SK-N-SH treated with all-trans-retinoic acid at 6 μM for 48 hours (cell line): ENCODE measurements around the gene TMEM11.

Experiments used
- ATAC-seq: fragments of 200-7000 bp; cut with Tn5 transposase; 3 replicates; pipeline ENCODE4 v1.9.1; 2020; ENCODE audit warnings: mild to moderate bottlenecking, moderate library complexity
- CSRNP3 ChIP-seq: fragments of 250-450 bp; sonication (Bioruptor Pico); IDR thresholded peaks from 2 replicates; pipeline ENCODE4 v1.5.1; 2021; ENCODE audit warnings: mild to moderate bottlenecking, moderate library complexity
- ESRRG ChIP-seq: fragments of 250-450 bp; sonication (Bioruptor Pico); IDR thresholded peaks from 2 replicates; pipeline ENCODE4 v1.6.1; 2021; ENCODE audit warnings: mild to moderate bottlenecking
- GLIS3 ChIP-seq: fragments of 250-450 bp; sonication (Bioruptor Pico); IDR thresholded peaks from 2 replicates; pipeline ENCODE4 v1.5.0; 2020; ENCODE audit warnings: mild to moderate bottlenecking, moderate library complexity
- ISL1 ChIP-seq: fragments of 250-450 bp; sonication (Bioruptor Pico); IDR thresholded peaks from 2 replicates; pipeline ENCODE4 v2.1.2; 2022; ENCODE audit warnings: mild to moderate bottlenecking, moderate library complexity
- RARB ChIP-seq: fragments of 250-450 bp; sonication (Bioruptor Pico); IDR thresholded peaks from 2 replicates; pipeline ENCODE4 v1.8.0; 2021; ENCODE audit warnings: mild to moderate bottlenecking, moderate library complexity
- SNAI2 ChIP-seq: fragments of 250-450 bp; sonication (Bioruptor Pico); IDR thresholded peaks from 2 replicates; pipeline ENCODE4 v1.5.0; 2020; ENCODE audit warnings: mild to moderate bottlenecking, moderate library complexity
- TCF4 ChIP-seq: fragments of 250-450 bp; sonication (Bioruptor Pico); IDR thresholded peaks from 2 replicates; pipeline ENCODE4 v1.8.0; 2021; ENCODE audit warnings: mild to moderate bottlenecking, moderate library complexity, borderline replicate concordance
- TOX ChIP-seq: fragments of 250-450 bp; sonication (Bioruptor Pico); IDR thresholded peaks from 2 replicates; pipeline ENCODE4 v1.8.0; 2021; ENCODE audit warnings: mild to moderate bottlenecking, moderate library complexity, borderline replicate concordance
- TSHZ2 ChIP-seq: fragments of 250-450 bp; sonication (Bioruptor Pico); IDR thresholded peaks from 2 replicates; pipeline ENCODE4 v1.5.0; 2020; ENCODE audit warnings: mild to moderate bottlenecking, moderate library complexity
- ZFP3 ChIP-seq: fragments of 250-450 bp; sonication (Bioruptor Pico); IDR thresholded peaks from 2 replicates; pipeline ENCODE4 v1.5.0; 2020; ENCODE audit warnings: mild to moderate bottlenecking, moderate library complexity
- ZFP30 ChIP-seq: fragments of 450-650 bp; formaldehyde crosslinking; IDR thresholded peaks from 2 replicates; pipeline ENCODE4 v1.5.0; 2022; ENCODE audit warnings: mild to moderate bottlenecking, moderate library complexity
- ZNF70 ChIP-seq: fragments of 450-650 bp; formaldehyde crosslinking; IDR thresholded peaks from 2 replicates; pipeline ENCODE4 v1.5.0; 2020; ENCODE audit warnings: mild to moderate bottlenecking, moderate library complexity
- ZNF8 ChIP-seq: fragments of 450-650 bp; formaldehyde crosslinking; IDR thresholded peaks from 2 replicates; pipeline ENCODE4 v1.5.0; 2020; ENCODE audit warnings: mild to moderate bottlenecking, moderate library complexity

The TMEM11 gene

GRCh38 chr17:21152731-21153130 lies 61.2 kb downstream of the TMEM11 start:
- no peak for TF ChIP-seq ISL1 (CRISPR knock-in tag)
- no peak for TF ChIP-seq TSHZ2
- TF ChIP-seq CSRNP3 (CRISPR knock-in tag) = no peak
- no peak for TF ChIP-seq TOX (CRISPR knock-in tag)
- no peak for TF ChIP-seq ZNF8 (CRISPR knock-in tag)
- TF ChIP-seq ESRRG (CRISPR knock-in tag) = no peak
- no peak for TF ChIP-seq ZFP3 (CRISPR knock-in tag)
- TF ChIP-seq ZNF70 (CRISPR knock-in tag) = no peak
- TF ChIP-seq ZFP30 = no peak
- TF ChIP-seq SNAI2 (CRISPR knock-in tag) = no peak
- TF ChIP-seq TCF4 (CRISPR knock-in tag) = no peak
- no peak for ATAC-seq

GRCh38 chr17:21149621-21150020 lies 64.3 kb downstream of the TMEM11 start:
- ATAC-seq = no peak
- TF ChIP-seq RARB (CRISPR knock-in tag) = no peak
- no peak for TF ChIP-seq TSHZ2
- TF ChIP-seq GLIS3 (CRISPR knock-in tag) = no peak
- no peak for TF ChIP-seq ISL1 (CRISPR knock-in tag)
